Muscle of arm (tissue), 12 donors: Measurements from ENCODE around the gene SPO11. TPM values are rescaled to one million over a fixed set of nuclear protein-coding genes. Genes with fewer than 3 reads are reported as not detected.
"Not testable (repeated sequence)": the region's sequence is repeated elsewhere in the genome, so short reads cannot be mapped to it uniquely, and the experiment has no call there.

Experiments used
- DNase-seq: peaks from one replicate; pipeline ENCODE4 v3.0.0-alpha.2; 2013
- polyA plus RNA-seq, 12 donors: library from polyadenylated mRNA; unstranded; fragments of 120-200 nt; gene quantifications; one replicate each; pipeline ENCODE4 v1.2.1, GENCODE V29; 2013; ENCODE audit not compliant: insufficient read length in 12 of 12

Gene SPO11
- polyA plus RNA-seq, 12 donors: not detected

- DNase-seq: no peak
These were observed 12.1 kb downstream of the SPO11 start for GRCh38 chr20:57341663-57342062.

GRCh38 chr20:57342829-57343228 is 13.2 kb downstream of the SPO11 start:
- no peak for DNase-seq

GRCh38 chr20:57346477-57346876 is 16.9 kb downstream of the SPO11 start:
- peak; percentile 77 for DNase-seq

- no peak for DNase-seq
These were observed 17.8 kb downstream of the SPO11 start for GRCh38 chr20:57347393-57347792.

GRCh38 chr20:57348200-57348921 is 18.8 kb downstream of the SPO11 start:
- DNase-seq: not testable (repeated sequence)

- not testable (repeated sequence) for DNase-seq
These were observed 19.4 kb downstream of the SPO11 start for GRCh38 chr20:57348922-57349574.

DNA sequence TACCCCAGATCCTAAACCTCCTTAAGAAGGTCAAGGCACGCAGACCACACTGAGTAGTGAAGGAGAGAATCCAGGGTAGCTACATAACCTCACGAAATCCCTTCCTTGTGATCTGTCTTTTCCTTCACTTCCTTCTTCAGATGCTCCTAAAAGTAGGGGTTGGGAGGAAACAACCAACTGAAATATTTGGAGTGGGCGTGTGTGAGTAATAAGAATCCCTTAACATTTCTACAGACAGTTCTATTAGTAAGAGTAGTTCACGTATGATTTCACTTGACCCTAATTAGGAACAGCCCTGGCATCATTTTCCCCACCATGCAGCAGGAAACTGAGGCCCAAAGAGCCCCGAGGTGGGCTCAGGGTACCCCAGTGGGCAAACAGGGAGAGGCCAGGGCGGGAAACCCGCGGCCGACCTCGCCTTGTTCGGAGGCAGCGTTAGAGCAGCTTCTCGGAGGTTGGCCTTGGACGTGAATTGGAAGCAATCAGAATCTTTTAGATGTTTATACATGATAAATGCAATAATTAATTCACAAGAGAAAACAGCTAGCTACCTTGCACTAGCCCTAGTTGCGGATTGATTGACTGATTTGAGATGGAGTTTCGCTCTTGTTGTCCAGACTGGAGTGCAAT is 20.6 kb downstream of the SPO11 start:
- DNase-seq: no peak

- DNase-seq: not testable (repeated sequence)
These were observed 21.1 kb downstream of the SPO11 start for GRCh38 chr20:57350726-57351041.

GRCh38 chr20:57351042-57351783 is 21.6 kb downstream of the SPO11 start, which contains the start of gene RAE1:
Gene RAE1 (plus strand): TSS chr20:57351255. CDS start chr20:57354039, 2,784 bp downstream.
- peak; percentile 96 for DNase-seq

- no peak for DNase-seq
These were observed 22.7 kb downstream of the SPO11 start for GRCh38 chr20:57352305-57352704.

DNA sequence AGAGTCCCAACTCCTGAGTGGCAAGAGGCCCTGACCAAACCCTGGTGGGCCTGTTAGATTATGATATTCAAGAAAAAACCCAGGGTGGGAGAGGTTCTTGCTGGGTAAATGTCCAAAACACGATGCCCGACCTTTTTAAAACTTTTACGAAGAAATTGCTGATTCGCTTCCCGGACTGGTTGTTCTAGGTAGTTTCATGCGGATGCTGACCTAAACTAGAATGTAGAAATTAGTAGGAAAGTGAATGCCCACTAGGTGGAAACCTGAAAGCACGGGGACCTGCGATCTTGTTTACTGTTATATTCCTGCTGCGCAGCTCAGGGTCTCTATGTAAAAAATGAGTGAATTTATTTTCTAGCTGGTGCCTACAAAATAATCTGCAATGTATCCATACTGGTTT is 23.7 kb downstream of the SPO11 start:
- DNase-seq: no peak

DNA sequence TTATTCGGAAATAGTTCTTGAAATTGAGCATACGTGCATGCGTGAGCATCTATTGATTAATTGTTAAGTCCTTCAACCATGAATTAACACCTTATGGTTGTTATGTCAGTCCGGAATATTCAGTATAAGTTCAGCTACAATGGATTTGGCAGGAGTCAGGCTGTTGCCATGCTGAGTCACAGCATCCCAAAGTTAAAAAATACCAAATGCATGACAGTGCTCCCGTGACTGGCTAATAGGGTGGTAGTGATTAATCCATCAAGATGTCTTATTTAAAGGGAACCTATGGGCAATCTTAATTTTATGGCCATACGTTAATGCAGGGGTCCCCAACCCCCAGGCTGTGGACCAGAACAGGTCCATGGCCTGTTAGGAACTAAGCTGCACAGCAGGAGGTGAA is 31.9 kb downstream of the SPO11 start:
- no peak for DNase-seq

DNA sequence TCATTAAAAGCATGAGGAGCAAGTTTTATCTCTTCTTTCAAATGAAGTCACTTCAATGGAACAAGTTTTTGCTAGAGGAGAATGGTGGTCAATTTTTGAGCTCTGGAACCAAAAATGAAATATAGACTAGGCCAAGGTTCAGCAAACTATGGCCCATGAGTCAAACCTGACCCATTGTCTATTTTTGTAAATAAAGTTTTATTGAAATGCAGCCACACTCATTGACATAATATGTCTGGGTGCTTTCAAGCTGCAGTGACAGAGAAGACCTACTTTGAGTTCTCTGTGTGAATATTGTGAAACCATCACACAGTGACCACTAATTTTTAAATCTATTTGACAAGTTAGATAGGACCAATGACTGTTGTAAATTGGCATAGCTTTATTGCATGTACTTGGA is 34.8 kb downstream of the SPO11 start:
- no peak for DNase-seq

DNA sequence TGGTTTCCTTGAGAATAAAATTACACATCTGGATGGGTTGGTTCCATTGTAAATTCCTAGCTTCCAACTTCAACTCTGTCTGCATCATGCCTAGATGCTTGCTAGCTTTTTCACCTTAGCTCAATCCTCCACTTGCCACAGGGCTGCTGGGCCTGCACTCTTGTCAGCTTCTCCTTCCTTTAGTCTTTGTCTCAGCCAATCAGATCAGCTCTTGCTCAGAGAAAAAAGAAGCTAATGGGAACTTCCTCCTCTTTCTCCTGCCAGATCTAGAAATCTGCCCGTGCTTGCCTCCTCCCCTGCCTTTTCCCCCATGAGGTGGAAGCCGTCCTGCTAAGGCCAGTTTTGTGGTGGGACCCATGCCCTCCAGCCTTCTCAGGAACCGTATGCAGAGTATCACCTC is 40.0 kb downstream of the SPO11 start:
- DNase-seq: no peak

DNA sequence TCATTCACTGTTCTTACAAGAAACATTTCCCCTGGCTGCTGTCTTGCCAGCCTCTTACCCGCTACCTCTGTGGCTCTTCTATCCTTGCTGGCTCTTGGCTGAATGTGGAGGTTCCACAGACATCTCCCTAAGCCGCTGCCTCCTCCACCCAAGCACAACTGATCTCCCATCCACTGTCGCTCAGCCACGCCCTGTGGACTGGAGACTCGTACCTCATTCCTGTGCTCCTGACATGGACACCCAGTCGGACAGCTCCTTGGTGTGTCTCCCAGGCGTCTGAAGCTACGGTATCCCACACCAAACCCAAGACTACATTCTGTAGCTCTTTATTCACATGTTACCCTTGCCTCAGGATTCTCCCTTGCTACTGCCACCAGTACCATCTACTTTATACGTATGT is 40.7 kb downstream of the SPO11 start:
- DNase-seq: no peak

GRCh38 chr20:57371363-57371762 is 41.8 kb downstream of the SPO11 start:
- DNase-seq: no peak

DNA sequence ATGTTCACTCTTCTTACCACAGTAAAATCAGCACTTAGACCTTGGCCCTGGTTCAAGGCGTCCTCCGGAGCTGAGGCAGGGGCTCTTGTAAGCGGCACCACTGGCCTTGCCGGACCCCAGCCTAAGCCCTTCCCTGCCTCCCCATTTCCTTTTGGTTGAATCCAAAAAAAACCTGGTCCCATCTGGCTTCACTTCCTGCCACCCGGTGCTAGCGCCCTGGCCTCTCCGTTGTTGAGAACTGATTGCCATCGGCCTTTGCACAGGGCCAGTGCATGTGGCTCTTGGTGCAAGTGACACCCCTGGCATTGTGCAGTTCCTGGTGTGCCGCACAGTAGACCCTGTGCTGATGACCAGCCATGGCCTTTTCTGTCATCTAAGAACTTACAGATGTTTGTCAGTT is 42.6 kb downstream of the SPO11 start:
- DNase-seq: no peak

DNA sequence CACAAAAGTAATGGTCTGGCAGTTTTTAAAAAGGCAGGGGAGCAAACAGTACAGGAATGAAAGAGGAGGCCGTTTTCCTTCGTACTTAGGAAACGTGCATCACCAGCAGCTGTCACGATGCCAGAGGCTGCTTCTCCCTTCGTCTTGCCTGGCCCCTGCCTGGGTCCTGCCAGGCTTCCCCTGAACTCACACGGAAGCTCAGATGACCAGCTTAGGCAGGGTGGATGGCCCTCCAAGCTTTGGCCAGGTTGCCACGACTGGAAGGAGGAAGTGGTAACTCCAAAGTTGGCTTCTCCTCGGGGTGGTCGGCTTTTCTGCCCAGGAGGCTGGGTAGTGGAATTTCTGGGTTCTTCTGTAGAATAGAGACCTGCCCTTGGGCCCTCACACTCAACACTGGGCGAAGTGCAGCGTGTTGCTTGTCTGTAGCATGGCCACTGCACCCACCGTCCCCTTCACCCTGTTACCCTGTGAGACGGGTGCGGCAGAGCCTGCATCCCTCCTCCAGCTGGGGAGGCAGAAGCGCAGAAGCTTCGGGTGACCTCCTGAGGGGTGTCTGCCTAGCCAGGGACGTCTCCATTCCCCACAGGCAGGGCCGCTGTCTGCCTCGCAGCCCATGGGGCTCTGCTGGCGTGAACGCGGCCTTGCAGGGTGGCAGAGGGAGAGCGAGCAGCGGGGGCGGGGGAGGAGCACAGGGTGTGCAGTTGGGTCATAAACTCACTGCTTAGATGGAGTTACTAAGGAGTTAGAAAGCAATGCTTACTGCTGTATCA is 43.2 kb downstream of the SPO11 start:
- no peak for DNase-seq

DNA sequence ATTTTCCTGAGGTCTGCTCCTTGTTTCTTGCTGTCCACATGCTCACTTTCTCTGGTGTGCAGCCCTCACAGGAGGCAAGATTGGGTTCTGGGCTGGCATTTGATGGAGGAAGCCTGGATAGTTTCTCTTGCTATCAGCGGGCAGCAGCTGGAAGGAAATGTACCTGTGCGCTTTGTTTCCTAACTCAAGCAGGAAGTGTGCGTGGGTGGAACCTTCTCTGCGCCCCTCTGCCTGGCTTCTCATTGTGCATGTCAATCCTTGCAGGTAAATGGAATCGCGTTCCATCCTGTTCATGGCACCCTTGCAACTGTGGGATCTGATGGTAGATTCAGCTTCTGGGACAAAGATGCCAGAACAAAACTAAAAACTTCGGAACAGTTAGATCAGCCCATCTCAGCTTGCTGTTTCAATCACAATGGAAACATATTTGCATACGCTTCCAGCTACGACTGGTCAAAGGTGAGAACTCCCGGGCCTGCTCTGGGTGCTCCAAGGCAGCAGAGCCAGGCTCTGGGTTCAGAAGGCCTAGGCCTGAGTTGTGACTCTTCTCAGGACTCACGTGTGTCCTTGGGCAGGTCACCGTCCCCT is 44.8 kb downstream of the SPO11 start:
- DNase-seq: no peak

DNA sequence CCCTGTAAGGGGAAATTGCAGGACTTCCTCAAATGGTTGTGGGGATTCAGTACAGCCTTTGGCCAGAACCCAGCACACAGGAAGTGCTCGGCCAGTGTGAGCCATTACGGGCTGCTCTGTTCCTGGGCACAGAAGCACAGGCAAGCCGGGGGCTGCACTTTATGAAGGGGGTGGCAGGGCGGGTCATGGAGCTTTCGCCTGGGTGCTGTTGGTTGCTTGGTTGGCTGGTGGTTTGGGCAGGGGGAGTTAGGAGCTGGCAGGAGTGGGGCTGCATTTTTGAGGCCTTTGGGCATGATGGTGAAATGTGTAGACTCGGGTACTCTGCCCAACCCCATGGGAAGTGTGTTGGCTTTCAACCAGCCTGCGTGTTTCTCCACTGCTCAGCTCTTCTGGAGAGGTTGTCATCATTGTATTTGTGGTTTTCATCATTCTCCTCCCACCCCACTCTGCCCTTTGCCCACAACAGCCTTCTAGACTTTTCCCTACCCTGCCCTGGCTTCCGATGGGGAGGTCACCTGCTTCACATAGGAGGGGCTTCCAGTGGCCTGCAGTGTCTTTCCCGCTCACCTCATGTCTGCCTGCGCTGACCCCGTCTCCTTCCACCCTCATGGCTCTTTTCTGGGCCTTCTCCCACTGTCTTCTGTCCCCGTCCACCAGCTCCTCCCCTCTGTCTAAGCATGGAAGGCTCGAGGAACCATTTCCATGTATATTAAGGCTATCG is 45.5 kb downstream of the SPO11 start:
- DNase-seq: no peak
